Caco-2 (cell line): Measurements from ENCODE around the gene LRRC55. TPM values are rescaled to one million over a fixed set of nuclear protein-coding genes. Genes with fewer than 3 reads are reported as not detected.

Source experiments
- Bru-seq: library from RNA; stranded (reverse); fragments of 400-500 nt; gene quantifications from one replicate; lab custom pipeline; 2021; lab: Mats Ljungman, UMichigan
- BruChase-seq, 2 experiments: library from RNA; stranded (reverse); fragments of 400-500 nt; gene quantifications; one replicate each; lab custom pipeline; 2021; lab: Mats Ljungman, UMichigan
- BruUV-seq: library from RNA; stranded (reverse); fragments of 400-500 nt; replicated peaks from 2 replicates; lab custom pipeline; 2021; lab: Mats Ljungman, UMichigan
- CTCF ChIA-PET: fragments of 300-600 bp; sonication (Branson Sonifier 250); formaldehyde crosslinking; loops from one replicate; lab custom pipeline; 2022; ENCODE audit warnings: antibody characterized with exemption; lab: Charles Lee
- POLR2A ChIA-PET: fragments of 300-600 bp; sonication (Branson Sonifier 250); formaldehyde crosslinking; loops from one replicate; lab custom pipeline; 2022; ENCODE audit warnings: antibody characterized with exemption; lab: Charles Lee
- DNase-seq, 2 experiments: peaks; one replicate each; pipeline versions ENCODE4 v3.0.0 to v3.0.0-alpha.2; 2020 to 2022
- H3K27me3 ChIP-seq: replicated peaks from 2 replicates; pipeline ENCODE4 v1.6.0; 2011; ENCODE audit warnings: low read length; ENCODE audit not compliant: control insufficient read depth, insufficient read depth
- H3K36me3 ChIP-seq: 2 replicates; pipeline ENCODE4 v1.5.1; 2011; ENCODE audit warnings: low read length; ENCODE audit not compliant: control insufficient read depth, insufficient read depth
- H3K4me1 ChIP-seq: fragments of 250-450 bp; sonication (Bioruptor Pico); 2 replicates; pipeline ENCODE4 v1.5.1; 2020; ENCODE audit warnings: mild to moderate bottlenecking
- H3K4me3 ChIP-seq: 2 replicates; pipeline ENCODE4 v1.5.1; 2011; ENCODE audit warnings: low read depth, mild to moderate bottlenecking, control low read depth, low read length
- H3K9me3 ChIP-seq: fragments of 250-450 bp; sonication (Bioruptor Pico); 2 replicates; pipeline ENCODE4 v1.5.1; 2020; ENCODE audit warnings: mild to moderate bottlenecking, moderate library complexity
- H3K27ac Mint-ChIP-seq: one replicate; pipeline ENCODE4 v1.8.0; 2022; ENCODE audit warnings: mixed read lengths; ENCODE audit not compliant: unreplicated experiment
- H3K27me3 Mint-ChIP-seq: one replicate; pipeline ENCODE4 v1.8.0; 2022; ENCODE audit warnings: mixed read lengths; ENCODE audit not compliant: insufficient read depth, unreplicated experiment
- H3K36me3 Mint-ChIP-seq: one replicate; pipeline ENCODE4 v1.8.0; 2022; ENCODE audit warnings: mild to moderate bottlenecking, mixed read lengths; ENCODE audit not compliant: insufficient read depth, unreplicated experiment
- H3K4me1 Mint-ChIP-seq: one replicate; pipeline ENCODE4 v1.8.0; 2022; ENCODE audit warnings: low read depth, mixed read lengths; ENCODE audit not compliant: unreplicated experiment
- H3K4me3 Mint-ChIP-seq: one replicate; pipeline ENCODE4 v1.8.0; 2022; ENCODE audit warnings: mild to moderate bottlenecking, moderate library complexity, mixed read lengths; ENCODE audit not compliant: unreplicated experiment
- H3K9me3 Mint-ChIP-seq: one replicate; pipeline ENCODE4 v1.8.0; 2022; ENCODE audit warnings: mixed read lengths; ENCODE audit not compliant: unreplicated experiment
- intact Hi-C: fragments of 100-400 bp; cut with micrococcal nuclease; formaldehyde crosslinking; loops from one replicate; pipeline ENCODE4 v1.10.0; 2022; ENCODE audit not compliant: unreplicated experiment
- long read RNA-seq: library from polyadenylated mRNA; stranded (forward); transcript quantifications from one replicate; pipeline ENCODE4 v2.0.0, GENCODE V29; 2022
- total RNA-seq: library from RNA; stranded (reverse); gene quantifications from 2 replicates; pipeline ENCODE4 v1.2.3, GENCODE V29; 2022
- TF ChIP-seq, protein P1 (sequence below), 2 experiments: fragments of 200-600 bp in 1 of 2; IDR thresholded peaks; 1 replicate in 1 of 2; 2 replicates in 1 of 2; pipeline versions ENCODE4 v1.5.1 to v1.8.0; 2011 to 2022; ENCODE audit warnings: antibody characterized with exemption in 1 of 2, control low read depth in 1 of 2, inconsistent platforms in 1 of 2, low read depth in 1 of 2, low read length in 1 of 2, mild to moderate bottlenecking in 1 of 2, moderate library complexity in 1 of 2; ENCODE audit not compliant: insufficient read depth in 1 of 2, severe bottlenecking in 1 of 2, unreplicated experiment in 1 of 2

Gene LRRC55, protein sequence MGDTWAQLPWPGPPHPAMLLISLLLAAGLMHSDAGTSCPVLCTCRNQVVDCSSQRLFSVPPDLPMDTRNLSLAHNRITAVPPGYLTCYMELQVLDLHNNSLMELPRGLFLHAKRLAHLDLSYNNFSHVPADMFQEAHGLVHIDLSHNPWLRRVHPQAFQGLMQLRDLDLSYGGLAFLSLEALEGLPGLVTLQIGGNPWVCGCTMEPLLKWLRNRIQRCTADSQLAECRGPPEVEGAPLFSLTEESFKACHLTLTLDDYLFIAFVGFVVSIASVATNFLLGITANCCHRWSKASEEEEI
- total RNA-seq (not detected in 2 replicates), Bru-seq, nascent RNA (not detected), BruChase-seq, experiment 1, labeled RNA remaining after a 2-hour chase (not detected), BruChase-seq, experiment 2, labeled RNA remaining after a 6-hour chase (not detected)
- long read RNA-seq: 0 reads

- Mint-ChIP-seq H3K9me3 (no peaks in the 10 kb centered on the region), H3K4me1 (no peaks in the 10 kb centered on the region), H3K27ac (no peak within 1 kb of the TSS), H3K4me3 (no peak within 1 kb of the TSS), H3K36me3 (no peaks in the 10 kb centered on the region), H3K27me3 (peaks cover 18% of the 10 kb centered on the region)
- Histone ChIP-seq H3K4me3 (no peak within 1 kb of the TSS), H3K27me3 (no peaks in the 10 kb centered on the region), H3K4me1 (no peaks in the 10 kb centered on the region), H3K36me3 (no peaks in the 10 kb centered on the region), H3K9me3 (no peaks in the 10 kb centered on the region)
- intact Hi-C loops: loop anchor here (5.0 kb wide), 1 partner anchor 39 kb away; no protein-coding TSS in a partner anchor
- POLR2A ChIA-PET: no interaction called here
- BruUV-seq: no TSS peak
- TF ChIP-seq, protein P1, sequence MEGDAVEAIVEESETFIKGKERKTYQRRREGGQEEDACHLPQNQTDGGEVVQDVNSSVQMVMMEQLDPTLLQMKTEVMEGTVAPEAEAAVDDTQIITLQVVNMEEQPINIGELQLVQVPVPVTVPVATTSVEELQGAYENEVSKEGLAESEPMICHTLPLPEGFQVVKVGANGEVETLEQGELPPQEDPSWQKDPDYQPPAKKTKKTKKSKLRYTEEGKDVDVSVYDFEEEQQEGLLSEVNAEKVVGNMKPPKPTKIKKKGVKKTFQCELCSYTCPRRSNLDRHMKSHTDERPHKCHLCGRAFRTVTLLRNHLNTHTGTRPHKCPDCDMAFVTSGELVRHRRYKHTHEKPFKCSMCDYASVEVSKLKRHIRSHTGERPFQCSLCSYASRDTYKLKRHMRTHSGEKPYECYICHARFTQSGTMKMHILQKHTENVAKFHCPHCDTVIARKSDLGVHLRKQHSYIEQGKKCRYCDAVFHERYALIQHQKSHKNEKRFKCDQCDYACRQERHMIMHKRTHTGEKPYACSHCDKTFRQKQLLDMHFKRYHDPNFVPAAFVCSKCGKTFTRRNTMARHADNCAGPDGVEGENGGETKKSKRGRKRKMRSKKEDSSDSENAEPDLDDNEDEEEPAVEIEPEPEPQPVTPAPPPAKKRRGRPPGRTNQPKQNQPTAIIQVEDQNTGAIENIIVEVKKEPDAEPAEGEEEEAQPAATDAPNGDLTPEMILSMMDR (IDR thresholded peaks at IDR 0.05; ENCODE audit: insufficient read depth in 1 of 2, low read depth in 1 of 2, low read length in 1 of 2, severe bottlenecking in 1 of 2, unreplicated experiment in 1 of 2): no peak
- CTCF ChIA-PET: no interaction called here
- DNase-seq: no peak
Observed at GRCh38 chr11:57181678-57182305, at the start of gene LRRC55. TSS of gene LRRC55 (plus strand) at chr11:57181953. CDS start at chr11:57182023, 70 bp downstream.

GRCh38 chr11:57133366-57134038, 48.3 kb upstream of the LRRC55 start:
- POLR2A ChIA-PET: no interaction called here
- CTCF ChIA-PET: interaction anchor here (0.7 to 3.9 kb wide), 3 partner anchors 115 to 330 kb away, joined by 3 to 44 read pairs (median 4); no protein-coding TSS in a partner anchor
- Mint-ChIP-seq H3K36me3 (no peaks in the 10 kb centered on the region), H3K4me3 (no peak overlapping the region), H3K9me3 (no peaks in the 10 kb centered on the region), H3K27ac (no peak overlapping the region), H3K27me3 (peaks cover 16% of the 10 kb centered on the region), H3K4me1 (no peaks in the 10 kb centered on the region)
- H3K9me3 ChIP-seq: no peaks in the 10 kb centered on the region
- intact Hi-C loops: loop anchor here (5.0 kb wide), 1 partner anchor 209 kb away; no protein-coding TSS in a partner anchor
- no peak overlapping the region for H3K4me3 ChIP-seq
- no peaks in the 10 kb centered on the region for H3K27me3 ChIP-seq
- H3K4me1 ChIP-seq: no peaks in the 10 kb centered on the region; the same call in 1 of the 2 replicates
- no TSS peak for BruUV-seq
- DNase-seq: no peak
- no peaks in the 10 kb centered on the region for H3K36me3 ChIP-seq
- TF ChIP-seq, protein P1 (IDR thresholded peaks at IDR 0.05; ENCODE audit: insufficient read depth in 1 of 2, low read depth in 1 of 2, low read length in 1 of 2, severe bottlenecking in 1 of 2, unreplicated experiment in 1 of 2): no peak

DNA sequence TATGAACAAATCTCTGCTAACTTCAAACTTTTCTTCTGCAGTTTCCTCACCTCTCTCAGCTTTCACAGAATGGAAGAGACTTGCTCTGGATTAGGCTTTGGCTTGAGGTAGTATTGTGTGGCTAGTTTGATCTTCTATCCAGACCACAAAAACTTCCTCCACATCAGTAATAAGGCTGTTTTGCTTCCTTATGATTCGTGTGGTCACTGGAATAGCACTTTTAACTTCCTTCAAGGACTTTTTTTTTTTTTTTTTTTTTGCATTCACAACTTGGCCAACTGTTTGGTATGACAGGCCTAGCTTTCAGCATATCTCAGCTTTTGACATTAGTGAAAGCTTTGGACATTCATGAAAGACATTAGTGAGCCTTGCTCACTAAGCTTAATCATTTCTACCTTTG, 47.5 kb upstream of the LRRC55 start:
- H3K9me3 Mint-ChIP-seq: no peaks in the 10 kb centered on the region
- TF ChIP-seq, protein P1 (IDR thresholded peaks at IDR 0.05; ENCODE audit: insufficient read depth in 1 of 2, low read depth in 1 of 2, low read length in 1 of 2, severe bottlenecking in 1 of 2, unreplicated experiment in 1 of 2): no peak
- H3K36me3 ChIP-seq: no peaks in the 10 kb centered on the region
- ChIA-PET CTCF (interaction anchor here (0.7 to 1.4 kb wide), 2 partner anchors 95 to 115 kb away, joined by 3 to 4 read pairs; no protein-coding TSS in a partner anchor), POLR2A (no interaction called here)
- DNase-seq: no peak
- H3K36me3 Mint-ChIP-seq: no peaks in the 10 kb centered on the region
- H3K4me1 ChIP-seq: no peaks in the 10 kb centered on the region; the same call in 1 of the 2 replicates
- no peaks in the 10 kb centered on the region for H3K9me3 ChIP-seq
- H3K27me3 Mint-ChIP-seq: peaks cover 16% of the 10 kb centered on the region
- H3K4me3 ChIP-seq: no peak overlapping the region
- H3K27ac Mint-ChIP-seq: no peak overlapping the region
- H3K27me3 ChIP-seq: no peaks in the 10 kb centered on the region
- intact Hi-C loops: loop anchor here (5.0 kb wide), 1 partner anchor 208 kb away; no protein-coding TSS in a partner anchor
- no peak overlapping the region for H3K4me3 Mint-ChIP-seq
- no peaks in the 10 kb centered on the region for H3K4me1 Mint-ChIP-seq
- BruUV-seq: no TSS peak
